HG03159 (cell line): ENCODE data around the gene PAPOLB.

Experiments used
- ATAC-seq: cut with Tn5 transposase; IDR thresholded peaks from one replicate; pipeline ENCODE4 v1.9.1; 2021; ENCODE audit warnings: mild to moderate bottlenecking, moderate library complexity; ENCODE audit not compliant: unreplicated experiment

PAPOLB gene

GRCh38 chr7:4878336-4879335, 16.8 kb upstream of the PAPOLB start:
- ATAC-seq = no peak

- no peak for ATAC-seq
Observed at GRCh38 chr7:4876586-4876985, 14.8 kb upstream of the PAPOLB start.

- no peak for ATAC-seq
Observed at GRCh38 chr7:4875391-4875790, 13.6 kb upstream of the PAPOLB start.

DNA sequence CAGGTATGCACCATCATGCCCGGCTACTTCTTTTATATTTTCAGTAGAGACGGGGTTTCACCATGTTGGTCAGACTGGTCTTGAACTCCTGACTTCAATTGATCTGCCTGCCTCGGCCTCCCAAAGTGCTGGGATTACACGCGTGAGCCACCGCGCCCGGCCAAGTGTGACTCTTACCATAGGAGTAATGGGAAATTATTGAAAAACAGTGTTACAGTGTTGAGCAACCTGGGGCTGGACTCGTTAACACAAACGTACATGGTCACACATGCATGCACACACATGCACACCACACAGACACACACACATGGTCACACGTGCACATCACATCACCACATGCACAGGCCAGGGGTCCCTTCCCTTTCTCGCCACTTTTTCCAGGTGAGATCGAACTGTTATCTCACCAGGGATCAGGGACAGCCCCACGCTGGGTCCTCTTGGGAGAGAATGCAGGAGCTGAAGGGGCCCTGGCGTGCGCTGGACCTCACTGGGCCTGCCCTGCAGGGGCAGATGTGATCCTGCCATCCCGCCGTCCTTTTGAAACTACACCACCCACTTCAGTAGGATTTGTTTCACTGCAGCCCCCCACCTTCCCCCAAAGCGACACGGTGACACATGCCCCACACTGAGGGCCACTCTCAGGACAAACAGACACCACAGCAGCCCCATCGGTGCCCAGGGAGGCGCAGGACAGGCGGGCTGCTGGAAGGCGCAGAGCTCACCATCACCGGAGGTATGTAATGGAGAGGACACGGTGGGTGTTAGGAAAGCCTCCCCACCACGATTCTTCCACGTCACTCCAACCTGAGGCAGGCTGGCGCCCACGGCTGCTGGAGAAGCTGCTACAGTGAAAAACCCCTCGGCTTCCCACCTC, 11.5 kb upstream of the PAPOLB start:
- no peak for ATAC-seq

- ATAC-seq = no peak
Observed at GRCh38 chr7:4871930-4872675, 10.3 kb upstream of the PAPOLB start.

- ATAC-seq = no peak
Observed at GRCh38 chr7:4871056-4871680, 9.3 kb upstream of the PAPOLB start.

GRCh38 chr7:4868493-4868892, 6.7 kb upstream of the PAPOLB start:
- no peak for ATAC-seq

GRCh38 chr7:4866528-4867496, 5.0 kb upstream of the PAPOLB start:
- no peak for ATAC-seq

DNA sequence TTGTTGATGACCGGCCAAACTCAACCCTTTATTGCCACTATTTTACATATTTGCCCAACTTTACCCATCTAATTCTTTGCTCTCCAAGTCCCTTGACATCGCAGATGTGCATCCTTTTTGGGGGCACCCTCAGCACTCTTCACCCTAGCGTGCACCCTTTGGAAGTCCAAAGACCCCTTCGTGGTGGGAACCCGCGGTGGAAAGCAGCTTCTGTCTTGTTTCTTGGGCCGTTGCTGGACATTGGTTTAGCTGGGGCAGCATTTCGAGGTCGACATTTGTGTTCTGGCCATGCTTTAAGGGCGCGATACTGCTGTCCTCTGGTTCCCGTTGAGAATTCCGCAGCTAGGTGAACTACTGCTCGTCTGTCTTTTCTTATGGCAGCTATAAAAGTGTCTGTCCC, 326 bp upstream of the PAPOLB start:
- no peak for ATAC-seq

DNA sequence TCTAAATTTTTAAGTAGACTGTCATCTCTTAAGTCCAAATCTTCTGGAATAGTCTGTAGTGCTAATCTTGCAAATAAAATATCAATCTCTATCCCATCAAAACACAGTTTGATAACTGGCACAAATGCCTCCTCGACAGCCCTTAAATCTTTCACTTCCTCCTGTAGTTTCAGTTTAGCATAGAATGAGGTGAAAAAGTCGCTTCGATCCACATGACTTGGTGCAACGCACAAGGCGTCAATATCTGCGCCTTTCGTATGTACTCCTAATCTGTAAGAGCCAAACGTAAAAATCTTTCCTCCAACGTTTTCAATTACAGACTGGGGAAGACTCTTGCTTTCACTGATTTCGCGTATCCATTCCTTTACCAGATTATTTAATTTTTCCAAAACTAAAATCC, 603 bp downstream of the PAPOLB start:
- no peak for ATAC-seq

GRCh38 chr7:4857189-4857588, 4.6 kb downstream of the PAPOLB start:
- no peak for ATAC-seq

DNA sequence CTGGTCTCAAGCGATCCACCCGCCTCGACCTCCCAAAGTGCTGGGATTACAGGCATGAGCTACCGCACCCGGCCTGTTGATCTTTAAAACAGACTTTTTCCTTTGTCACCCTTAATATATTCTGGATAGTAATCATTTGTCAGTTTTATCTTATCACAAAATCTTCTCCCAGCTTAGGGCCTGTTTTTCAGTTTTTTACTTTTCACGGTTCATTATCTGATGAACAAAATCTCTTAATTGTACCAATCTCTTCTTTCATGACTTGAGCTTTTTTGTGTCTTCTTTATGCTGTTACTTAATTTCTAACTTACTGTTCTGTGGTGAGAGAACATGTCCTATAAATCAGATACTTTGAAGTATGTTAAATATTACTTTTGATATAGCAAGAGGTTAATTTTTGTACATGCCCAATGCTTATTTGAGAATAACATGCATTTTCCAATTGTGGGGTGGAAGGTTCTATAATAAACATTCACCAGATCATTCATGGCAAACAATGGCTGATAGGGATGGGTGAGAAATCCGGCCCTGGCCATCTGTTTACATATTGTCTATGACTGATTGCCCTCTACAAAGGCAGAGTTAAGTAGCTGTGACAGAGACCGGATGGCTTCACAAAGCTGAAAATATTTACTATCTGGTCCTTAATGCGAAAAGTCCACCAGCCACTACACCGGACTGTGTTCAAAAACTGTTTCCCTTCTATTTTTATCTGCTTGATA, 5.3 kb downstream of the PAPOLB start:
- no peak for ATAC-seq

- ATAC-seq = no peak
Observed at GRCh38 chr7:4854916-4855315, 6.9 kb downstream of the PAPOLB start.

- no peak for ATAC-seq
Observed at GRCh38 chr7:4851459-4852422, 10.1 kb downstream of the PAPOLB start.

DNA sequence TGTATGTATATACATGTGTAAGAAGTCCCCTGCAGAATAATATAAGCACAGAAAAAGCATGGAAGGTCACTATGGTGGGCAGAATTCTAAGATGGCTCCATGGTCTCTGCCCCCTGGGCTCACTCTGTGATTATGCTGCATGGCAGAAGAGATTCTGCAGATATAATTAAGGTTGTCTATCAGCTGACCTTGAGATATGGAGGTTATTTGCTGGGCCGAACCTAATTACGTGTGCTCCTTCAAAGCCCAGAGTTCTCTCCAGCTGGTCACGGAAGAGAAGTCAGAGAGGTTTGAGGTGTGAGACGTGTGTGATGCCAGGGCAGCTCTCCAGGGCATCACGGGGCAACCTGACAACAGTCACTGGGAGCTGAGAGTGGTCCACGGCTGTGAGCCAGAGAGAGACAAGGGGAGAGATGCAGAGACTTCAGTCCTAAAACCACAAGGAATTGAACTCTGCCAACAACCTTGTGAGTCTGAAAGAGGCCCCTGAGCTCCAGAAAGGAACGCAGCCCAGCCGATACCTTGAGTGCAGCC, 11.5 kb downstream of the PAPOLB start:
- no peak for ATAC-seq

GRCh38 chr7:4849390-4849789, 12.4 kb downstream of the PAPOLB start:
- no peak for ATAC-seq

- ATAC-seq = no peak
Observed at GRCh38 chr7:4845740-4846142, 16.1 kb downstream of the PAPOLB start.
